ENCODE data around the gene DRAXIN. TPM values are rescaled to one million over a fixed set of nuclear protein-coding genes. Genes with fewer than 3 reads are reported as not detected.

Gene DRAXIN
- total RNA-seq, 1 experiment from 2014 or later: 5.5 TPM

- no peak overlapping the region for H3K27ac ChIP-seq (ENCODE audit: low read depth, low read length, poor library complexity, severe bottlenecking)
- no peaks in the 10 kb centered on the region for H3K27me3 ChIP-seq (replicated peaks; ENCODE audit: insufficient read depth, low read depth, low read length, poor library complexity)
- no TSS peak for BruUV-seq (replicated peaks)
- TF ChIP-seq CTCF (conservative IDR thresholded peaks at IDR 0.05; ENCODE audit: low read depth, low read length): no peak
- no peak for TF ChIP-seq EZH2 (IDR thresholded peaks at IDR 0.05; ENCODE audit: borderline replicate concordance, low read depth, low read length, poor library complexity, severe bottlenecking)
- H3K9me3 ChIP-seq (ENCODE audit: low read depth, low read length, poor library complexity, severe bottlenecking): no peaks in the 10 kb centered on the region
- no peak for DNase-seq (ENCODE audit: low spot score)
- peaks cover 36% of the 10 kb centered on the region for H3K36me3 ChIP-seq (ENCODE audit: insufficient read depth, low read length, poor library complexity, severe bottlenecking)
- intact Hi-C loops (cut with micrococcal nuclease; ENCODE audit: unreplicated experiment): no loop called here
- no peak overlapping the region for H3K4me3 ChIP-seq (ENCODE audit: low read depth, low read length, poor library complexity, severe bottlenecking)
- CTCF ChIA-PET: no interaction called here
- no peaks in the 10 kb centered on the region for H3K4me1 ChIP-seq (ENCODE audit: insufficient read depth, low read length, poor library complexity, severe bottlenecking)
- POLR2A ChIA-PET (ENCODE audit: low non-redundant PET): no interaction called here
Observed at GRCh38 chr1:11671544-11672286, 19.8 kb upstream of the DRAXIN start.

- Histone ChIP-seq H3K4me1 (ENCODE audit: insufficient read depth, low read length, poor library complexity, severe bottlenecking) (no peaks in the 10 kb centered on the region), H3K27ac (ENCODE audit: low read depth, low read length, poor library complexity, severe bottlenecking) (no peak overlapping the region), H3K9me3 (ENCODE audit: low read depth, low read length, poor library complexity, severe bottlenecking) (no peaks in the 10 kb centered on the region), H3K36me3 (ENCODE audit: insufficient read depth, low read length, poor library complexity, severe bottlenecking) (peaks cover 43% of the 10 kb centered on the region), H3K4me3 (ENCODE audit: low read depth, low read length, poor library complexity, severe bottlenecking) (no peak overlapping the region), H3K27me3 (replicated peaks; ENCODE audit: insufficient read depth, low read depth, low read length, poor library complexity) (no peaks in the 10 kb centered on the region)
- ChIA-PET CTCF (no interaction called here), POLR2A (ENCODE audit: low non-redundant PET) (interaction anchor here (0.5 kb wide), 1 partner anchor 237 kb away, joined by 6 read pairs; no protein-coding TSS in a partner anchor)
- intact Hi-C loops (cut with micrococcal nuclease; ENCODE audit: unreplicated experiment): no loop called here
- no TSS peak for BruUV-seq (replicated peaks)
- DNase-seq (ENCODE audit: low spot score): no peak
- TF ChIP-seq EZH2 (IDR thresholded peaks at IDR 0.05; ENCODE audit: borderline replicate concordance, low read depth, low read length, poor library complexity, severe bottlenecking) (no peak), CTCF (conservative IDR thresholded peaks at IDR 0.05; ENCODE audit: low read depth, low read length) (no peak)
Observed at GRCh38 chr1:11673089-11673769, 18.3 kb upstream of the DRAXIN start.

- ChIA-PET POLR2A (ENCODE audit: low non-redundant PET) (no interaction called here), CTCF (no interaction called here)
- Histone ChIP-seq H3K4me3 (ENCODE audit: low read depth, low read length, poor library complexity, severe bottlenecking) (no peak overlapping the region), H3K36me3 (ENCODE audit: insufficient read depth, low read length, poor library complexity, severe bottlenecking) (peaks cover 43% of the 10 kb centered on the region), H3K9me3 (ENCODE audit: low read depth, low read length, poor library complexity, severe bottlenecking) (no peaks in the 10 kb centered on the region), H3K27me3 (replicated peaks; ENCODE audit: insufficient read depth, low read depth, low read length, poor library complexity) (no peaks in the 10 kb centered on the region), H3K4me1 (ENCODE audit: insufficient read depth, low read length, poor library complexity, severe bottlenecking) (no peaks in the 10 kb centered on the region), H3K27ac (ENCODE audit: low read depth, low read length, poor library complexity, severe bottlenecking) (no peak overlapping the region)
- no peak for DNase-seq (ENCODE audit: low spot score)
- intact Hi-C loops (cut with micrococcal nuclease; ENCODE audit: unreplicated experiment): no loop called here
- no TSS peak for BruUV-seq (replicated peaks)
- TF ChIP-seq EZH2 (IDR thresholded peaks at IDR 0.05; ENCODE audit: borderline replicate concordance, low read depth, low read length, poor library complexity, severe bottlenecking) (no peak), CTCF (conservative IDR thresholded peaks at IDR 0.05; ENCODE audit: low read depth, low read length) (no peak)
Observed at GRCh38 chr1:11674488-11674887, 17.0 kb upstream of the DRAXIN start.
